MM.1S (cell line): Measurements from ENCODE around the gene SPINK5.

Experiments used
- EZH2 ChIP-seq: fragments of 300-600 bp; sonication (generic); optimal IDR thresholded peaks from 2 replicates; pipeline ENCODE3; 2017; ENCODE audit warnings: low read depth, mild to moderate bottlenecking, antibody characterized with exemption, low read length, mixed read lengths
- EZH2phosphoT487 ChIP-seq: fragments of 300-600 bp; sonication (generic); IDR thresholded peaks from 2 replicates; pipeline ENCODE4 v1.6.1; 2018; ENCODE audit warnings: antibody characterized with exemption, low read length
- TF ChIP-seq, protein P1 (sequence below): fragments of 300-600 bp; sonication (generic); IDR thresholded peaks from 2 replicates; pipeline ENCODE4 v1.5.1; 2016; ENCODE audit warnings: antibody characterized with exemption, low read length, mixed read lengths

- TF ChIP-seq, protein P1, sequence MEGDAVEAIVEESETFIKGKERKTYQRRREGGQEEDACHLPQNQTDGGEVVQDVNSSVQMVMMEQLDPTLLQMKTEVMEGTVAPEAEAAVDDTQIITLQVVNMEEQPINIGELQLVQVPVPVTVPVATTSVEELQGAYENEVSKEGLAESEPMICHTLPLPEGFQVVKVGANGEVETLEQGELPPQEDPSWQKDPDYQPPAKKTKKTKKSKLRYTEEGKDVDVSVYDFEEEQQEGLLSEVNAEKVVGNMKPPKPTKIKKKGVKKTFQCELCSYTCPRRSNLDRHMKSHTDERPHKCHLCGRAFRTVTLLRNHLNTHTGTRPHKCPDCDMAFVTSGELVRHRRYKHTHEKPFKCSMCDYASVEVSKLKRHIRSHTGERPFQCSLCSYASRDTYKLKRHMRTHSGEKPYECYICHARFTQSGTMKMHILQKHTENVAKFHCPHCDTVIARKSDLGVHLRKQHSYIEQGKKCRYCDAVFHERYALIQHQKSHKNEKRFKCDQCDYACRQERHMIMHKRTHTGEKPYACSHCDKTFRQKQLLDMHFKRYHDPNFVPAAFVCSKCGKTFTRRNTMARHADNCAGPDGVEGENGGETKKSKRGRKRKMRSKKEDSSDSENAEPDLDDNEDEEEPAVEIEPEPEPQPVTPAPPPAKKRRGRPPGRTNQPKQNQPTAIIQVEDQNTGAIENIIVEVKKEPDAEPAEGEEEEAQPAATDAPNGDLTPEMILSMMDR = no peak
- TF ChIP-seq EZH2phosphoT487 (no peak), EZH2 (no peak)
Measured at GRCh38 chr5:148172377-148172776, 108.6 kb downstream of the SPINK5 start.
